H1 (cell line): ENCODE results near the gene CORO2B. TPM values are rescaled to one million over a fixed set of nuclear protein-coding genes. Genes with fewer than 3 reads are reported as not detected.

Experiments used
- GTF2F1 ChIP-seq: IDR thresholded peaks from 2 replicates; pipeline ENCODE4 v1.6.1; 2012; ENCODE audit warnings: low read depth, low read length, improper control_type of control experiment, borderline replicate concordance
- MAFK ChIP-seq: IDR thresholded peaks from 2 replicates; pipeline ENCODE4 v1.6.1; 2012; ENCODE audit warnings: low read depth, mild to moderate bottlenecking, improper control_type of control experiment, low read length
- polyA plus RNA-seq, 7 experiments: library from polyadenylated mRNA; depleted of rRNA in 3 of 7; stranded (reverse) in 5 of 7; unstranded in 2 of 7; fragments of >200 nt in 5 of 7; fragments of 200-250 nt in 2 of 7; gene quantifications; 1 replicate in 5 of 7; 2 replicates in 1 of 7; 4 replicates in 1 of 7; pipeline versions ENCODE4 v1.2.1 to v1.2.3, GENCODE V29; 2011 to 2013; ENCODE audit warnings: missing spikeins in 2 of 7, mixed read lengths in 2 of 7
- total RNA-seq: library from RNA; stranded (reverse); fragmentation: NEBNext Ultra II Directional; extraction: Animal tissue kit (Norgen Biotek cat#: 25700); gene quantifications from 2 replicates; pipeline ENCODE4 v1.2.1, GENCODE V29; 2021

The CORO2B gene
- total and polyA plus RNA-seq, 2 of the 8 experiments (the other 6 are each of a cell fraction or from before 2014, with no cell fraction given) = 3.4 to 6.7 TPM

DNA sequence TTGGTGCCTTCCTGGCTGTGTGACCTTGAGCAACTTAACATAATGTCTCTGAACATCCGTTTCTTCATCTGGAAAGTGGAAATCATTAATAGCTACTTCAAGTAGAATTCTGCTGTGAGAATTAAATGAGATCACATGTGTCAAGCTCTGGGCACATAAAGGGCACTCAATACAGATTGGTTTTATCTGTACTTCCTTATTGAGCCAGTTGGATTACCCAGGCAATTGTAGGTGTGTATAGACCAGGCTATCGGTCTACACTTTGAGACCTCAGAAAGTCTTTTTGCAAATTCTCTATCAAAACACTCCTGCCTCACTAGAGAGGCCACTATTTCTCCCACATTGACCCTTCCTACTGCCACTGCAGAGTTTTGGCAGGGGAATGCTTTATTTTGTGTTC is 194.2 kb downstream of the CORO2B start (continued):
- TF ChIP-seq MAFK (no peak), GTF2F1 (no peak)
